ENCODE results near the gene CCDC88B.

CCDC88B gene

DNA sequence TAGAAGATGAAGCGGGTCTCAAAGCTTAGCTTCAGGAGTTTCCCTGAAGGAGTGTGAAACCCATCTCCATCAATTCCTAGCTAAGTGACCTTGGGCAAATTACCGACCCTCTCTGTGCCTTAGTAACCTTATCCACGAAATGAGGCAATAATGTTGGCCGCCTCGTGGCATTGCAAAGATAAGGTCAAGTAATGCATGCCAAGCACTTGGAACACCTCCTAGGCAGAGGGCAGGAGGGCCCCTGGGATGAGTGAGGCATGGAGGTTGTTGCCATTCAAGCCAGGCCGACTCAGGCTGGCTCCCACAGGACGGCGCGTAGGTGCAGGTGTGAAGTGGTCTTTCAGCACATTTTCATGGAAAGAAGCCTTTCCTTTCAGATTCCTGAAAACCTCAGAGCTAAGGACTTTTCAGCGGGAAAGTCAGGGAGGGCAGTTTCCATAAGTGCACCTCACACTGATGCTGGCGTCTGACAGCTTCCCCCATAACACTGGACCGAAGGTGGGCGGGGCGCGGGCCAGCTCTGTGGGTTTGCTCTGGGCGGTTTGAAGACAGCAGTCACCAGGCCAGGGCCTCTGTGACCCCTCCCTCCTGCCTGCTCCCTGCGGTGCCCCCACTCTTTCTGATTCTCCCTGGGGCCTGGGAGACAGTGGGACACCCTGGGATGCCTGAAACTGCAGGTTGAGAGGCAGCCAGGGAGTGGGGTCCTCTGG, 44.2 kb downstream of the CCDC88B start:
- DNase-seq, result no peak

DNA sequence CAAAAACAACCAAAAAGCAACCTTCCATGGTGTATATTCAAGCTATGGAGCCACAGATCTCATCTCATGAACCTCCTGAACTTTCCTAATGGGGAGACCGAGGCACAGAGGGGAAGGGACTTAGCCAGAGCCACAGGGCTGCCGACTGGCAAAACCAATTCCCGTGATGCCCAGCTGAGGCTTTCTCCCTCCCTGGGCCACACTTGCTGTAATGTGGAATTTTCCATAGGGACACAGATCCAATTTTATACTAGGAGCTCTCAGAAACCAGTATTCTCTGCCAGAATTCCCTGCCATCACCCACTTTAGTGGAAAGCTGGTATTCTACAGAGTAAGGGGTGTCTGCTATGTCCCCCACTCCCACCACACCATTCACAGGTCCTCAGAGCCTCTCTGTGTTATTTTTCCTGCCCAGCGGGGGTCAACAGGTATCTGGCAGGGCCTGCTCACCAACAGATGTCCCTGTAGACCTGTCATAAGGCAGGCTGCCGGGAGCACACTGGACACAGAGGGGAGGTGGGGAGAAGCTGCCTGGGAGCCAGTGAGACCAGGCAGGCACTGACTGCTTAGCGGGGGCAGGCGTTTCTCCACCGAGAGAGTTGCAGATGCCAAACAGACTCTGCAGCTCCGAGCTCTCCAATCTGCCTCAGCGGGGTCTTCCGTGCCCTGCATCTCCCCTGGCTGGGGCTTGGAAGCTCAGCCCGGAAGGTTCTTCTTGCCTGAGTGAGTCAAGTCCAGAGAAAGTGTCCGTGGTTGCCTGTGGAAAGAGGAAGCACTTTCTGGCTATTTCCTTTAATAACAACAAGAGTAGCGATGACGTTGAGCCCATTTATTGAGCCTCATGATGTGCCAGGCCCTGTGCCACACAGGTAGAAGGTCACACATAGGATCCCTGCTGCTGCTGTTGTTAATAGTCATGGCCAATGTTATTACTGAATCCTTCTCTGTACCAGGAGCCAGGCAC, 45.3 kb downstream of the CCDC88B start:
- DNase-seq, result no peak

DNA sequence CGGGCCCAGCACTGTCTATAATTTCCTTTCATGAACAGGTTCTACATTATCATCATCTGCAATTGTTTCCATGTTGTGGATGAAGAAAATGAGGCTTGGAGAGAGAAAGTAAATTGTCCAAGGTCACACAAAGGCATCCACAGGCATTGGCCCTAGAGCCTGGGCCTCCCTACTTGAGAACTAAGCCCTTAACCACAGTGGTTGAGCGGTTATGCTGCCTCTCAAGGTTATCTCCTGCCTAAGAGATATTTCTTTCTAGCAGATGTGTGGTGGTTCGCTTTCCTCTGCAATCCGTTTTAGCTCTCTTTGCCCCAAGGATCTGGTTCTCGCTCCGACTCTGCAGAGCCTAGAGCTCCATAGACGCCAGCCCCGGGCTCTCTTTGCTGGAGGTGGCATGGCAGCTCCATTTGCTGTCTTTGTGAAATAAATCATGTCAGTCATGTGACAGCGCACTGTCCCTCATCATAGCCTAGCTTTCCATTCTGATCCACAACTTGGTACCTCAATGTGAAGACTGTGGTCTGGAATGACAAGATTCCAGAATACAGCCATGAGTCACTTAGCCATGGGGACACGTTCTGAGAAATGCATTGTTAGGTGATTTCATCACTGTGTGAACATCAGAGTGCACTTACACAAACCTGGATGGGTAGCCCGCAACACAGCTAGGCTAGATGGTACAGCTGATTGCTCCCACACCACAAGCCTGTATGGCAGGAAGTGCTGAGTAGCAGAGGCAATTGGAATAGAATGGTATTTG, 46.1 kb downstream of the CCDC88B start:
- no peak for DNase-seq

DNA sequence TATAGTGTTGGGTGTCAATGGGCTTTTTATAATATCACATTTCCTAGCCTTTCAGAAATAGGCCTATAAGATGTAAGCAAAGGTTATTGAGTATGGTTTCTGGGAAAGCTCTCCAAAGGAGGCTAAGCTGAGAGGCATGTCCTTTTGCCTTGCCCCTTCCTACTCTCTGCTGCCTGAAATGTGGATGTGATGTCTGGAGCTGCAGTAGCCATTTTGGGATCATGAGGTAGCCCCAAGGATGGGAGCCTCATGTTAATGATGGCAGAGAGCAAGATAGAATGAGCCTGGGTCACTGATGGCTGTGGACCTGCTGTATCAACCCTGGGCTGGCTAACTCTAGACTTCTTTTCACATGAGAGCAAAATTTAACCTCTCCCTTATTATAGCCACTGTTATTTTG, 47.9 kb downstream of the CCDC88B start:
- DNase-seq, result no peak

DNA sequence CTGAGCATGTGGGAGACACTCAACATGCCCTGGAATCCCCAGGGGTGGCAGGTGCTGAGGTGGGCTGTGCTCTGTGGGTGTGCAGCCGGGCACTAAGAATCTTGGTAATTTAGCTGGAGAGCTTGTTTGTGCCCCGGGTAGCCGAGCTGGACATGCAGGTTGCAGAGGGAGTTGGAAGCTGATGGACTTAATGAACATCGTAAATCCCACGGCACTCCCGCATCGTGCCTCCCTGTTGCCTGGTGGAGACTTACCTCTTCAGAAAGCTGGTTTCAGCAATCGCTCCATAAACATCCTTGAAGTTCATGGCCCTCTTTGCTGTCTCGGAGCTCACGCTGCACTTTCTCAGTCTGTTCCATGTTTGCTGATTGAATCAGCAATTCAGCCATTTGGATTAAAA, 48.9 kb downstream of the CCDC88B start:
- DNase-seq, result no peak

DNA sequence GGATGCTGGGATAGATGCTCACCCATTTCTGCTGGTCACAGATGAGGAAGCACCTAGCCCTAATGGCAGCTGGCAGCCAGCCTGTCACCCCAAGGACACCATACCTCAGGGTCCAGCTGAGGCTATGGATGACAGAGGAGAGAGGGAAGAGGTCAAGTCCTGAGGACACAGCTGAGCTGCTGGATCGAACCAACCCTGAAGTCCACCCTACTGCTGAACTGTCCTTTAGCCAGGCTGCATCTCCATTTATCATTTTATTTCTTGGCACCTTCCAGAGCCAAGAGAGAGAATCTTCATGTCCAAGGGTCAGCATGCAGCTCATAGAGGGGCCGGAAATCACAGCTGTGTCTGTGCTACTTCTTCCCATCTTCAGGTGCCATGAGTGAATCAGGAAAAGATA, 49.8 kb downstream of the CCDC88B start:
- DNase-seq, result no peak

DNA sequence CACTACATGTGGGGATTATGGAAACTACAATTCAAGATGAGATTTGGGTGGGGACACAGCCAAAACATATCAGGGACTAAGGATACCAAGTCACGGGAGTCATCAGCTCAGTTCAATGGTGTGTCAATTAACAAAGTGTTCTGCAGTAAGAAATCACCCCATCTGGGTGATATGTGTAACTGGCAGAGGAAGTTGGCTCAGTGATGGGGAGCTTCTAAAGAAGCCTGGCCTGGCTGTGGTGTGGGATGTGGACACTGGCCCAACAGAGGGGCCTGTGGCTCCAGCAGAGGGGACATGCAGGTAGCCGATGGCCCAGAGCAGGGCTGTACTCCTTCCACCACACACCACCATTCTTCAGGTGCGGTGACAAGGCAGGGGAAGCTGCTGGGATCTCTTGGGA, 50.6 kb downstream of the CCDC88B start:
- DNase-seq, result no peak

DNA sequence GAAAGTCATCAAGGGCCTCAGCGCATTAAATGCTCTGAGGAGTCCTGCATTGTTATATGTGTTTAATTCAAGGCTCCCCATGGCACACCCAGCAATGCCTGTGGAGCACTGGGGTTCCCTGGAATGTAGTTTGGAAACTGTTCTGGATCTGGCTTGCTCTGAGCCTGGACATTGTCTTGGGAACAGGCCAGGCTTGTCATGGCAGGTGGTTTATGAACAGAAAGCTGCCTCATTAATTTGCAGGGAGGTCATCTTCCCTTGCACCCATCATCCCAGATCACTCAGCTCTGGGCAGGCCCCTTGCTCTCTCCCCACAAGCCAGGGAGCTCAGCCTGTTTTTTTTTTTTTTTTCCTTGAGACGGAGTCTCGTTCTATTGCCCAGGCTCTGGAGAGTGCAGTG, 51.8 kb downstream of the CCDC88B start:
- no peak for DNase-seq

DNA sequence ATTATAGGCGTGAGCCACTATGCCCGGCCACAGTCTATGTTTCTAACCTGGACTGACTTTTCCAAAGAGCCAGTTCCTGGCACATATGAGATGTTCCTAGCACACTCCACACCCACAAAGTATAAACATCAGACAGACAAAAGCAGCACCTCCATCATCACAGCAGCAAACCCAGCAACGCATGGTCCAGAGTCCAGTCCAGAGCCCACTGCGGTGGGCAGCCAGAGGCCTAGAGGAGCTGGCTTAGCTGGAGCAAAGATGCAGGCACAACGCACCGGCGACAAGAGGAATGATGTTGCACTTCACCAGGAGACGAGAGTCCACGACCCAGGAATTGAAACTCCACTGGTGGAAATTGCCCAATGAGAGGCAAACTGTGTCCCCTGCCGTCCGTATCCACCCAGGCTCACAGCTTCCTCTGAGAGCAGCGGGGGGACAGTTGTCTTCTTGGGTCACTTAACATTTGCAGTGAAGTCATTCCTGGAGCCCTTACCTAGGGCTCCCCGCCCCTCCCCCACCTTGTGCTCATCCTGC, 55.6 kb downstream of the CCDC88B start:
- no peak for DNase-seq

DNA sequence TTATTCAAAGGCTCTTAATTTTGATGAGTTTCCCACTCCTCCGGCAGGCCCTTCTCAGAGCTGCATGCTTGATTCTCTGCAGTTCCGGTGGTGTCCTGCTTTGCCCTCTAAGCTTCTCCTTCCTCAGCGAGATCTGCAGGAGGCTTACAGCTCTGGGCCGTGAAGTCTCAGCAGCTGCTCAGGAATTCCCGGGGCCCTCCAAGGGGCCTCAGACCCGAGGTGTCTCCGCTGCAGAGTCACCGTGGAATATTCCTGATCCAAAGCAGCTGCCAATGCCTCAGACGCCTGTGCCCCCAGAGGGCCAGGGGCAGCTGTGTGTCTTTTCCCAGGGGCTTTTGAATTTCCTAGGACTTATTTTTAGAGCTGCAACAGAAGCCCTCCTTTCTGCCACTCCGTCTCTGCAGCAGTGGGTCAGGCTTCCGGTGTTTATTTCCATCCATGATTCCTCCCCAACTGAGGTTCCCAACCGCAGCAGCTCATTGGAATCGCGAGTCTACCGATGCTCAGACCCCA, 56.1 kb downstream of the CCDC88B start:
- no peak for DNase-seq

DNA sequence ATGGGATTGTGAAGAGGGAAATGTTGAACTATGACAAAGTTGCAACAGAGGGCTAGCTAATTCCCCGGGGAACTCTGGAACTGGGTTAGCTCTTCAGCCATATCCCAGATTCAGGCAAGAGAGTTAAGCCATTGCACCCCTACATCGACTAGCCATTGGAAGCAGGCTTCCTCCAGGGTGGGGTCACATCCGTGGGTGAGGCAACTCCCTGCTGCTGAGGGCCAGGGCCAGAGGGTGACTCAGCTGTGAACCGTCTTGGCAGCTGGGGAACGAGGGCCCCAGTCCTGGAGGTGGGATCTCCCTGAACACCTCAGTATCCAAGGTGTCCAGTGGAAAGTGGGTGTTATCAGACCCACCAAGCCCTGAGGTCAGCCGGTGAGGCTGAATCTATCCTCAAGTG, 60.1 kb downstream of the CCDC88B start:
- no peak for DNase-seq

DNA sequence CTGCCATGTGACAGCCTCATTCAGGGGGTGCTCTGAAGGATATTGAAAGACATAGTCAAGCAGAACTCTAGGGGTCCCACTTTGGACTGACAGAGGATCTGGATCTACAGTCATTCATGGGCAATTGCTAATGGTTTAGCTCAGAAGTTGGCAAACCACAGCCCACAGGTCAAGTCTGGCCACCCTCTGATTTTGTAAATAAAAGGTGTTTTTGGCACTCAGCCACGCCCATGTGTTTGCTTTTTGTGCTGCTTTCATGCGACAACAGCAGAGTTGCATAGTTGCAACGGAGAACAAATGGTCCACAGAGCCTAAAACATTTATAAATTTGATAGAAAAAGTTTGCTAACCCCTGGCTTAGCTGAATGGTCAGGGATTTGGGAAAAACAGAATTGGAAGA, 60.7 kb downstream of the CCDC88B start:
- no peak for DNase-seq

DNA sequence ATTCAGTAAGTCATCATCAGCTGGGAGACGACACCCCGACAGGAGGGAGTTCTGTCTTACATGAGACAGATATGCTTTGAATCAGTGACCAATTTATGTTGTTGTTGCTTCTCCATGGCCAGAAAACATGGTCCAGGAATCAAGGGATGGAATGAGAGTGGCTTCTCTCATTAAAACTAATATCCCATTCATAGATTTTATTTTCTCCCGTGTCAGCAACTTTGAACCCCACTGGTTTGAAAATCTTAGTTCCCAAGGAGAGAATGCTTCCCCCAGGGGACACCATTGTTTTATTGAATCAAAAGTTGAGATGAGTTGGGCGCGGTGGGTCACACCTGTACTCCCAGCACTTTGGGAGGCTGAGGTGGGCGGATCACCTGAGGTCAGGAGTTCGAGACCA, 61.8 kb downstream of the CCDC88B start:
- no peak for DNase-seq

DNA sequence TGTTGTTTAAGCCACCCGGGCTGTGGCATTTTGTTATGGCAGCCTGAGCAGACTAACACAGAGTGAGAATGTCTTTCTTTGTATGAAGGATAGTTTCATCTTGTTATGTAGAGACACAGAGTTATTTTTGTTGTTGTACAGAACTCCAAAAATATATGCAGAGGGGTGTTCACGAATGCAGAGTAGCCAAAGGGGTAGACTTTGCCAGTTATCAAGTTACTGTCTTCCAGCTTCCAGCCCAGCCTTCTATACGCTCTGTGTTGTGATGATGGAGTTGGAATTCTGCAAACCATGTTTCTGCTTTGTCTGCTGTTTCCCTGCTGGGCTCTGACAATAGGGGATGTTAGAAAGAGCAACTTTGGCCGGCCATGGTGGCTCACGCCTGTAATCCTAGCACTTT, 63.1 kb downstream of the CCDC88B start:
- DNase-seq, result no peak

DNA sequence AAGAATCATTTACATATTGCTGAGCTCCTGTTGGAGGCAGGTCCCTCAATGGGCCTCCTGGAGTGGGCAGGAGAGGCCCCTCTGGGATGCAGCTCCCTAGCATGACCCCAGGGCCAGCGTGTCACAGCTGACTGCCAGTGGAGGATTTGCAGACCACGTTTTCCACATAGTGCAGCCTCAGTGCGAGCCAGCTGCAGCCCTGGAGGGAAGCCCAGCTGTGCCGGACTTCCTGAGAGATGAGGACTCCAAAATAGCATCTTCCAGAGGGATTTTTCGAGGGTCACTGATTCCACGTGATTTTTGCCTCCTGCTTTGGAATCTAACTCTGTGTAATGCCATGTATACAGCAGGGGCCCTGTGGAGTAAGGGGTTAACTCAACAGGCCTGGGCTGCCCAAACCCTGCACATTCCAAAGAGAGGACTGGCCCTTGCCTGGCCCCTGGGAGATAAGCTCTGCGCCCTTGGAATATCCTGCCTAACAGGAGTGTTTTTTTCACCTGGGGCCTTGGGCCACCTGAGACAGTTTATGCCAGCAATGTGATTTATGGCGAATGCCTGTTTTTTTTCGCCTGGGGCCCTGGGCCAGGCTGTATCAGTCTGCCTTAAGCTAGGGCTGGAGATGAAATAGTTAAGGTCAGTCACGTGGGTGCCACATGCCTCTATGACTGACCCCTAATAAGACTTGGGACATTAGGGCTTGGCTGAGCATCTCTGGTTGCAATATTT, 66.4 kb downstream of the CCDC88B start:
- DNase-seq, result no peak
